ENCODE data around the gene SGCA. TPM values are rescaled to one million over a fixed set of nuclear protein-coding genes. Genes with fewer than 3 reads are reported as not detected.

Gene SGCA
- 1 to 10 TPM; 2.1 to 5.8 (median 4.0) TPM for total RNA-seq

- TF ChIP-seq POLR2AphosphoS5 (IDR thresholded peaks at IDR 0.05) (no peak), POLR2A (IDR thresholded peaks at IDR 0.05) (no peak), CTCF (IDR thresholded peaks at IDR 0.05) (no peak), EP300 (IDR thresholded peaks at IDR 0.05) (no peak)
- Histone ChIP-seq H3K9me3 (no peaks in the 10 kb centered on the region), H3K4me3 (peak within 1 kb of the TSS; percentile 30), H3K4me1 (peaks cover 32% of the 10 kb centered on the region), H3K36me3 (no peaks in the 10 kb centered on the region), H3K27me3 (no peaks in the 10 kb centered on the region), H3K27ac (peak within 1 kb of the TSS; percentile 51)
- DNase-seq (ENCODE audit: low spot score in 2 of 2) = no peak
- 57% methylated on average over 13 of the region's 15 CpGs for WGBS
Measured at GRCh38 chr17:50165867-50166517, at the start of gene SGCA. Gene SGCA (plus strand): TSS chr17:50166005. CDS start chr17:50166041, 36 bp downstream.

DNA sequence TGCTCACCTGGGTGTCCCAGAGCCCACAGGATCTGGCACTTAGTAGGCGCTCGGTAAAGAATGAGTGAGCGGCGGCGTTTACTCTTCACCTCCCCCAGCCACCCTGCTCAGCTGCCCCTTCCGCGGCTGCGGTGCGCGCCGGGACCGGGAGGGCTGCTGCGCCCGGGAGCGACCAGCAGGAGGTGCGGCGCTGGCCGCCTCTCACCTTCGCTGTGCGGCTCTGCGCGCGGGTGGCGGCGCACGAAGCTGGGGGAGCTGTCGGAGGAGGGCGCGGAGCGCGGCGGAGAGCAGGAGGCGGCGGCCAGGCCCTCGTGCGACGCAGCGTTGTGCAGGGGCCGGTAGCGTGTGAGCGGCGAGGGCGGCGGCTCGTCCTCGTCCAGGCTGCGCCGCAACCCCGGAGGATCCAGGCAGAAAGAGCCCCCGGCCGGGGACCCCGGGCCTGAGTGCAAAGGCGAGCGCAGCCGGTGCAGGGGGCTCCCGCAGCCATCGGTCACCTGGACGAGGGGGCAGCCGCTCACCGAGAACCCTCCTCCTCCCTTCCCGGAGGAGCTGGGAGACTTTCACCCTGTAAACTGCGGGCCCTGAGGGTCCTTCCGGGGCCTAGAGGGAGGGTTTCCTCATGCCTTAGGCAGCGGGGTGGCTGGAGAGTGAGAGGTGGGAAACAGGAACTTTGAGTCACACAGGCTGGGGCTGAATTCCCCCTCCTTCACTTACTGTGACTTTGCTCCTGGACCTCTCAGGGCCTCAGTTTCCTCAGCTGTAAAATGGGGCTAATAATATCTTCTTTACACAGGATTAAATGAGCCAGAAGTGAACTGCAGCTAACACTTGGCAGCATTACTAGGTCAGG, 48.4 kb upstream of the SGCA start:
- Histone ChIP-seq H3K4me3 (peak overlapping the region; percentile 30), H3K36me3 (no peaks in the 10 kb centered on the region), H3K27ac (no peak overlapping the region), H3K27me3 (peaks cover 13% of the 10 kb centered on the region), H3K4me1 (peaks cover 19% of the 10 kb centered on the region), H3K9me3 (no peaks in the 10 kb centered on the region)
- 44% methylated on average over 4 of the region's 64 CpGs for WGBS
- TF ChIP-seq POLR2A (IDR thresholded peaks at IDR 0.05) = no peak
- TF ChIP-seq CTCF (IDR thresholded peaks at IDR 0.05) = peak; percentile 54 to 81
- no peak for DNase-seq (ENCODE audit: low spot score in 2 of 2)

GRCh38 chr17:50118076-50118827, 47.6 kb upstream of the SGCA start:
- DNase-seq (ENCODE audit: low spot score in 2 of 2) = no peak
- no peaks in the 10 kb centered on the region for H3K36me3 ChIP-seq
- WGBS = 81% methylated on average over 20 of the region's 23 CpGs
- H3K27ac ChIP-seq = no peak overlapping the region
- TF ChIP-seq POLR2AphosphoS5 (IDR thresholded peaks at IDR 0.05) (no peak), CTCF (IDR thresholded peaks at IDR 0.05) (no peak), POLR2A (IDR thresholded peaks at IDR 0.05) (no peak), EP300 (IDR thresholded peaks at IDR 0.05) (no peak)
- H3K4me3 ChIP-seq = no peak overlapping the region
- peaks cover 11% of the 10 kb centered on the region for H3K4me1 ChIP-seq
- H3K27me3 ChIP-seq = peaks cover 13% of the 10 kb centered on the region
- H3K9me3 ChIP-seq = no peaks in the 10 kb centered on the region

DNA sequence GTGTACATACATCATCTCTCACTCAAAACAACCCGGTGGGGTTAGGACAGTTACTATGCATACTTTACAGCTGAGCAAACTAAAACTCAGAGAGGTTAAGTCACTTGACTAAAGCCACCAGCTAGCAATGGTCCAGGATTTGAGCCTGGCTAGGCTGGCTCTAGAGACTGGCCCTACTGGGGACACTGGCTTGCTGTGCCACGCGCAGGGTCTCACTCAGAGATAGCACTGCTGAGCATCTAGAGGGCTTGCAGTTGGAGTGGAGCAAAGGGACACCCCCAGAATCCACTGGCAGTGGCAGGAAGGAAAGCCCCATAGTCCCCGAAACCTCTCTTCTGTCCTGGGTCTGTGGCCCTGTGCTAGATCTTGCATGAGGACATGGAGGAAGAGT, 47.0 kb upstream of the SGCA start:
- Histone ChIP-seq H3K4me1 (peaks cover 9% of the 10 kb centered on the region), H3K36me3 (no peaks in the 10 kb centered on the region), H3K27ac (no peak overlapping the region), H3K27me3 (peaks cover 13% of the 10 kb centered on the region), H3K4me3 (no peak overlapping the region), H3K9me3 (no peaks in the 10 kb centered on the region)
- no peak for DNase-seq (ENCODE audit: low spot score in 2 of 2)
- WGBS = 91% methylated on average over 4 of the region's 4 CpGs
- TF ChIP-seq EP300 (IDR thresholded peaks at IDR 0.05) (no peak), POLR2A (IDR thresholded peaks at IDR 0.05) (no peak), POLR2AphosphoS5 (IDR thresholded peaks at IDR 0.05) (no peak), CTCF (IDR thresholded peaks at IDR 0.05) (no peak)

Data from suprapubic skin (tissue), 4 donors.